HEK293 (cell line): ENCODE results near the gene SMC1B.

Experiments used
- CTCF ChIA-PET: fragments of 350-600 bp; formaldehyde crosslinking; extraction: SDS; loops from one replicate; lab custom pipeline; 2021; ENCODE audit warnings: antibody characterized with exemption; lab: Yijun Ruan, JAX
- POLR2A ChIA-PET: fragments of 300-600 bp; formaldehyde crosslinking; extraction: SDS; loops from one replicate; lab custom pipeline; 2020; ENCODE audit warnings: antibody characterized with exemption, inconsistent platforms; lab: Yijun Ruan, JAX
- H3K27ac ChIP-seq: fragments of 200-500 bp; sonication (Bioruptor generic); 2 replicates; pipeline ENCODE4 v1.5.1; 2014; ENCODE audit warnings: low read depth, low read length, control low read depth, inconsistent platforms; ENCODE audit errors: extremely low read depth
- H3K36me3 ChIP-seq, 2 experiments: fragments of 200-500 bp in 1 of 2; sonication (Bioruptor generic) in 1 of 2; 1 replicate in 1 of 2; 2 replicates in 1 of 2; pipeline ENCODE4 v1.5.1; 2014 to 2017; ENCODE audit warnings: inconsistent platforms in 2 of 2, low read length in 2 of 2; ENCODE audit not compliant: control insufficient read depth in 2 of 2, insufficient read depth in 1 of 2
- H3K4me1 ChIP-seq: fragments of 200-500 bp; sonication (Bioruptor generic); 2 replicates; pipeline ENCODE4 v1.5.1; 2014; ENCODE audit warnings: mild to moderate bottlenecking, low read length, inconsistent platforms; ENCODE audit not compliant: control insufficient read depth, insufficient read depth
- H3K4me3 ChIP-seq: 2 replicates; pipeline ENCODE4 v1.5.1; 2011; ENCODE audit warnings: low read depth, mild to moderate bottlenecking, control low read depth, low read length, moderate library complexity
- H3K9me3 ChIP-seq: fragments of 200-500 bp; sonication (Bioruptor generic); 2 replicates; pipeline ENCODE4 v1.5.1; 2014; ENCODE audit warnings: low read depth, low read length, inconsistent platforms; ENCODE audit not compliant: control insufficient read depth, insufficient read depth
- GFI1B ChIP-seq: fragments of 450-650 bp; formaldehyde crosslinking; IDR thresholded peaks from 2 replicates; pipeline ENCODE4 v1.5.1; 2016; ENCODE audit warnings: missing biosample characterization, missing genetic modification characterization
- HOXC10 ChIP-seq: sonication (generic); formaldehyde crosslinking; IDR thresholded peaks from 2 replicates; pipeline ENCODE4 v1.8.1; 2023; ENCODE audit warnings: mild to moderate bottlenecking, missing genetic modification reagents
- KLF10 ChIP-seq: fragments of 450-650 bp; IDR thresholded peaks from 2 replicates; pipeline ENCODE4 v1.5.1; 2018; ENCODE audit warnings: missing biosample characterization, mild to moderate bottlenecking, missing genetic modification characterization
- MEIS1 ChIP-seq: sonication (generic); formaldehyde crosslinking; IDR thresholded peaks from 2 replicates; pipeline ENCODE4 v1.8.1; 2022; ENCODE audit warnings: missing genetic modification reagents, mild to moderate bottlenecking, borderline replicate concordance
- OVOL3 ChIP-seq: fragments of 450-650 bp; formaldehyde crosslinking; IDR thresholded peaks from 2 replicates; pipeline ENCODE4 v1.5.1; 2016; ENCODE audit warnings: missing biosample characterization, missing genetic modification characterization
- SETDB1 ChIP-seq: IDR thresholded peaks from one replicate; pipeline ENCODE4 v1.6.1; 2017; ENCODE audit warnings: mild to moderate bottlenecking, low read length, moderate library complexity, mixed read lengths; ENCODE audit not compliant: insufficient read length
- SP2 ChIP-seq: fragments of 450-650 bp; formaldehyde crosslinking; IDR thresholded peaks from 2 replicates; pipeline ENCODE4 v1.5.1; 2016; ENCODE audit warnings: missing biosample characterization, missing genetic modification characterization
- ZBTB21 ChIP-seq: fragments of 450-650 bp; formaldehyde crosslinking; IDR thresholded peaks from 2 replicates; pipeline ENCODE4 v1.5.1; 2017; ENCODE audit warnings: missing biosample characterization, missing genetic modification characterization
- ZBTB8A ChIP-seq: fragments of 450-650 bp; formaldehyde crosslinking; IDR thresholded peaks from 2 replicates; pipeline ENCODE4 v1.5.1; 2016; ENCODE audit warnings: missing biosample characterization, missing genetic modification characterization
- ZFP3 ChIP-seq: fragments of 450-650 bp; formaldehyde crosslinking; IDR thresholded peaks from 2 replicates; pipeline ENCODE4 v1.5.1; 2016; ENCODE audit warnings: low read depth, missing biosample characterization, missing genetic modification characterization
- ZNF140 ChIP-seq: fragments of 450-650 bp; formaldehyde crosslinking; IDR thresholded peaks from 2 replicates; pipeline ENCODE4 v1.5.1; 2016; ENCODE audit warnings: missing biosample characterization, missing genetic modification characterization
- ZNF223 ChIP-seq: fragments of 450-650 bp; formaldehyde crosslinking; IDR thresholded peaks from 2 replicates; pipeline ENCODE4 v1.5.1; 2016; ENCODE audit warnings: missing biosample characterization, missing genetic modification characterization
- ZNF311 ChIP-seq: fragments of 450-650 bp; formaldehyde crosslinking; IDR thresholded peaks from 2 replicates; pipeline ENCODE4 v1.5.1; 2017; ENCODE audit warnings: missing biosample characterization, missing genetic modification characterization, borderline replicate concordance
- ZNF423 ChIP-seq: fragments of 450-650 bp; formaldehyde crosslinking; IDR thresholded peaks from 2 replicates; pipeline ENCODE4 v1.5.1; 2016; ENCODE audit warnings: missing biosample characterization, missing genetic modification characterization
- ZNF658 ChIP-seq: fragments of 450-650 bp; formaldehyde crosslinking; IDR thresholded peaks from 2 replicates; pipeline ENCODE4; 2016; ENCODE audit warnings: missing biosample characterization, missing genetic modification characterization
- ZNF701 ChIP-seq: fragments of 450-650 bp; formaldehyde crosslinking; IDR thresholded peaks from 2 replicates; pipeline ENCODE4 v1.5.1; 2016; ENCODE audit warnings: missing biosample characterization, missing genetic modification characterization
- ZNF76 ChIP-seq: fragments of 450-650 bp; formaldehyde crosslinking; IDR thresholded peaks from 2 replicates; pipeline ENCODE4; 2016; ENCODE audit warnings: low read depth, missing biosample characterization, missing genetic modification characterization, borderline replicate concordance
- ZXDB ChIP-seq: fragments of 450-650 bp; formaldehyde crosslinking; IDR thresholded peaks from 2 replicates; pipeline ENCODE4 v1.5.1; 2016; ENCODE audit warnings: missing biosample characterization, missing genetic modification characterization
- TF ChIP-seq, protein P1 (sequence below): fragments of 450-650 bp; formaldehyde crosslinking; IDR thresholded peaks from 2 replicates; pipeline ENCODE4 v1.5.1; 2016; ENCODE audit warnings: missing biosample characterization, missing genetic modification characterization, borderline replicate concordance

The SMC1B gene

DNA sequence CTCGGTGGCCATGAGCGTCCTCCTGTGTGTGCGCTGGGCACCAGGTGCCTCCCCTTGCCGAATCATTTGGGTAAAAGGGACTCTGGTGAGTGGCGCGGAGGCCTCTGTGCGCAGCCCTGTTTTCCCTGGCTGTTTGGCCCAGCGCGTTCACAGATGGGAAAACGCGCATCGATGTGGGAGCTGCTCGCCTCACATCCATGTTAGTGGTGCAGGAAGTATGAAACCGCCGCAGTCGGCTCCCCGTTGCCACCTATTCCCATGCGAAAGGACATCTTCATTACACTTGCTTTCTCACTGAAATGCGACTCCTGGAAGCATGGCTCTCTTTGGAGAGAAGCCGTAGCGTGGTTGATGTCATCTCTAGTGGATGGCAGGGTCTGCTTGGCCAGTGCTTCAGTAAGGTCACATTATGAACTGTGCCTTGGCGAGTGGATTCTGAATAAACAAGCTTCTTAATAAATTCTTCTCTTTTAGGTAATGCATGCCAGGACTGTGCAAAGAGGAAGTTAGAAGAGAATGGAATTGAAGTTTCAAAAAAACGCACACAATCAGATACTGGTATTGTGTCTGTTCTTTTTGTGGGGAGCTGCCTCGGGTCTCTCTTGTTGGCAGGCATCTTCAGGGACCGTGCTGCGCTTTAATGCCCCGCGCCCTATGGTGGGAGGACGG lies 77.4 kb downstream of the SMC1B start (continued):
- TF ChIP-seq, protein P1, sequence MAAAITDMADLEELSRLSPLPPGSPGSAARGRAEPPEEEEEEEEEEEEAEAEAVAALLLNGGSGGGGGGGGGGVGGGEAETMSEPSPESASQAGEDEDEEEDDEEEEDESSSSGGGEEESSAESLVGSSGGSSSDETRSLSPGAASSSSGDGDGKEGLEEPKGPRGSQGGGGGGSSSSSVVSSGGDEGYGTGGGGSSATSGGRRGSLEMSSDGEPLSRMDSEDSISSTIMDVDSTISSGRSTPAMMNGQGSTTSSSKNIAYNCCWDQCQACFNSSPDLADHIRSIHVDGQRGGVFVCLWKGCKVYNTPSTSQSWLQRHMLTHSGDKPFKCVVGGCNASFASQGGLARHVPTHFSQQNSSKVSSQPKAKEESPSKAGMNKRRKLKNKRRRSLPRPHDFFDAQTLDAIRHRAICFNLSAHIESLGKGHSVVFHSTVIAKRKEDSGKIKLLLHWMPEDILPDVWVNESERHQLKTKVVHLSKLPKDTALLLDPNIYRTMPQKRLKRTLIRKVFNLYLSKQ = no peak
- TF ChIP-seq MEIS1 (CRISPR knock-in tag) = no peak
- TF ChIP-seq ZNF311 (tag by site-specific recombination) = no peak
- no peak for TF ChIP-seq ZNF76 (tag by site-specific recombination)
- TF ChIP-seq ZNF658 = no peak
- no peak for TF ChIP-seq ZNF701 (tag by site-specific recombination)
- no peak for TF ChIP-seq OVOL3
- no peak for TF ChIP-seq ZXDB
- no peak for TF ChIP-seq GFI1B (tag by site-specific recombination)
- TF ChIP-seq ZNF423 (tag by site-specific recombination) = no peak

DNA sequence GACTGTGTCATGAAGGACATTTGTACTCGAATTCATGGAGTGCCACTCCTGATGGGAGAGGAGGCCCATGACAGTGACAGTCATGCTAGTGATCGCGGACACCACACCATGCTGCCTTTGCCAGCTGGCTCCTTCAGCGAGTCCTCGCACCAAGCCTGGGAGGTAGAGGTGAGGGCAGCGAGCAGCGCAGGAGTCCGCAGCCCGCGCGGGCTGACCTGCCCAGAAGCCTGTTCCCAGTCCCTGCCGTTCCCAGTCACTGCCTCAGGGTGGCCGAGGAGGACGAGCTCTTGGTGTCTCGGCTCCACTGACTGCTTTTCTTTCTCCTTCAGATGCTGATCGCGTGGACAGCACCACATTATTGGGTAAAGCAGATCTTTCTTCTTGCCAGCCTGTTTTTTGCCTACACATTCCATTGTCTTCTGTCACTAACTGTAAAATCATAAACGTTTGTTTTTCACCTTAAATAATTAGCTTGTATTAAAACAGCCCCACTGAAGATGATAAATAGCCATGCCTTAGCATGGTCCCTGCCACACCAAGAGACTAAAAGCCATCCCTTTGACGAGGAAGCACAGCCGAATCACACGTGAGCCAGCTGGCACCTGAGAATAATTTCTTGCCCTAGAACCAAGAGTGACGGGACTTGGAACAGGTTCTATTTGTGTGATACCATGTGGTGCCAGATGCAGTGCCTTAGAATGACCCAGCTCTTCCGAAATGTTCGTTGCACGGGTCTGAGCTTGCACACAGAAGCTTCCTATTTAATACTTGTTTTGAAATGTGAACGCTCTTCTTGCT lies 78.2 kb downstream of the SMC1B start:
- POLR2A ChIA-PET = interaction anchor here (1.3 kb wide), 1 partner anchor 12 kb away, joined by 3 read pairs; no protein-coding TSS in a partner anchor
- H3K27ac ChIP-seq = no peak overlapping the region
- no peak for TF ChIP-seq ZNF76 (tag by site-specific recombination)
- no peak for TF ChIP-seq SP2 (tag by site-specific recombination)
- TF ChIP-seq SETDB1 = no peak
- TF ChIP-seq ZNF223 (tag by site-specific recombination) = no peak
- no peak for TF ChIP-seq ZBTB21
- no peak for TF ChIP-seq KLF10 (tag by site-specific recombination)
- no peak for TF ChIP-seq ZBTB8A
- TF ChIP-seq, all 188 proteins: peak for 0
- H3K9me3 ChIP-seq = no peaks in the 10 kb centered on the region
- no peak overlapping the region for H3K4me3 ChIP-seq
- peaks cover 38 to 93% of the 10 kb centered on the region in 2 experiments for H3K36me3 ChIP-seq
- H3K4me1 ChIP-seq = no peaks in the 10 kb centered on the region
- CTCF ChIA-PET = interaction anchor here (0.5 kb wide), 1 partner anchor 226 kb away, joined by 3 read pairs; no protein-coding TSS in a partner anchor

DNA sequence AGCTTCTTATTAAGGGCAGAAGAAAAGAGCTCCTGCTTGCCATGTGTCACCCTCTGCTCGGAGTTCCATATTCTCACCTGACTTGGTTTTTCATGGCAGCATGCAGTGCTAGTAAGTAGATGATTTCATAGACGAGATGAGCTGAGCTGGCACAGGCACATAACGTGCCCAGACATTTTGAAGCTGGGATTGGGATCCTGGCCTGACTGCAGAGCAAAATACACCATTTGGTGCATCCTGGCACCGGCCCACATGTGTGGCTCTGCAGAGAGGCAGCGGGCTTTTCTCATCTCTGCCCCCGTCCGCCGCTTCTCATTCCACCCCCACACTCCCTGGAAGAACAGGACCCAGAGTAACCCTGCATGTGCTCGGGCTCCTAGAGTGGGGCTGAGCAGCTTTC lies 78.9 kb downstream of the SMC1B start:
- CTCF ChIA-PET = no interaction called here
- Histone ChIP-seq H3K27ac (no peak overlapping the region), H3K4me1 (no peaks in the 10 kb centered on the region), H3K36me3 (peaks cover 40 to 93% of the 10 kb centered on the region in 2 experiments), H3K4me3 (no peak overlapping the region)
- TF ChIP-seq HOXC10 (no peak), ZFP3 (tag by site-specific recombination) (no peak), ZNF140 (tag by site-specific recombination) (no peak)
- TF ChIP-seq, protein P1 = no peak
- TF ChIP-seq, all 188 proteins: peak for 0
- POLR2A ChIA-PET = interaction anchor here (1.3 kb wide), 1 partner anchor 12 kb away, joined by 3 read pairs; no protein-coding TSS in a partner anchor
- H3K9me3 ChIP-seq = no peaks in the 10 kb centered on the region
